Muscle layer of duodenum (tissue), 2 donors: ENCODE measurements around the gene NCK2.
A peak's percentile ranks its signal among the peaks of the same experiment; 100 is the strongest.

Experiments
- H3K27ac ChIP-seq: one replicate; pipeline ENCODE4 v1.7.0; 2013; ENCODE audit warnings: mild to moderate bottlenecking, low read length
- H3K27me3 ChIP-seq: one replicate; pipeline ENCODE4 v1.7.0; 2013; ENCODE audit warnings: low read depth, mild to moderate bottlenecking, control low read depth, low read length
- H3K36me3 ChIP-seq, 2 donors: one replicate each; pipeline ENCODE4 v1.7.0; 2013; ENCODE audit warnings: low read length in 2 of 2, control low read depth in 1 of 2, mild to moderate bottlenecking in 1 of 2; ENCODE audit not compliant: insufficient read depth in 2 of 2, control insufficient read depth in 1 of 2
- H3K4me1 ChIP-seq, 2 donors: one replicate each; pipeline ENCODE4 v1.7.0; 2013; ENCODE audit warnings: low read length in 2 of 2, mild to moderate bottlenecking in 2 of 2, control low read depth in 1 of 2, moderate library complexity in 1 of 2; ENCODE audit not compliant: insufficient read depth in 2 of 2, control insufficient read depth in 1 of 2
- H3K4me3 ChIP-seq, 2 donors: one replicate each; pipeline ENCODE4 v1.7.0; 2013; ENCODE audit warnings: low read length in 2 of 2, low read depth in 1 of 2, mild to moderate bottlenecking in 1 of 2
- H3K9me3 ChIP-seq, 2 donors: one replicate each; pipeline ENCODE4 v1.7.0; 2013; ENCODE audit warnings: low read length in 2 of 2, control low read depth in 1 of 2, mild to moderate bottlenecking in 1 of 2; ENCODE audit not compliant: control insufficient read depth in 1 of 2
- donor health status: healthy.

Gene NCK2

DNA sequence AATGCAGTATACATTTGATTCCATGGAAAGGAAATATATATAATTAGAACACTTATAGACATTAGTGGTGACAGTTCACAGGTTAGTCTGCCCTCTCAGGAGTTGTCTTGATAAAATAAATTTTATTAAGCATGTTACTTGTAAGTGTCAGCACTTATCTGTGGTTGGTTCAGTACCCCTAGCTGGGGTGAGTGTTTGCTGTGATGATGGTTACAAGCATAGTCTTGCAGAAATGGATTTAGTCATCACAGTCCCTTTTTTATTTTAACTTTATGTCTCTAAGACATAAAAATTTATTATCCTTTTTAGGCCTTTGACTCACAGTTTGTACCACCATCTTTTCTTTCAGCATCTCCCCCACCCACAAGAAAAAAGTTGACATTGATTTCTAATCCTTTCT is 52.1 kb downstream of the NCK2 start:
- no peaks in the 10 kb centered on the region for H3K27me3 ChIP-seq
- H3K9me3 ChIP-seq = no peaks in the 10 kb centered on the region
- H3K36me3 ChIP-seq = no peaks in the 10 kb centered on the region
- peak overlapping the region; percentile 37 for H3K27ac ChIP-seq
- H3K4me1 ChIP-seq = peaks cover 46 to 47% of the 10 kb centered on the region in 2 donors
- no peak overlapping the region for H3K4me3 ChIP-seq

DNA sequence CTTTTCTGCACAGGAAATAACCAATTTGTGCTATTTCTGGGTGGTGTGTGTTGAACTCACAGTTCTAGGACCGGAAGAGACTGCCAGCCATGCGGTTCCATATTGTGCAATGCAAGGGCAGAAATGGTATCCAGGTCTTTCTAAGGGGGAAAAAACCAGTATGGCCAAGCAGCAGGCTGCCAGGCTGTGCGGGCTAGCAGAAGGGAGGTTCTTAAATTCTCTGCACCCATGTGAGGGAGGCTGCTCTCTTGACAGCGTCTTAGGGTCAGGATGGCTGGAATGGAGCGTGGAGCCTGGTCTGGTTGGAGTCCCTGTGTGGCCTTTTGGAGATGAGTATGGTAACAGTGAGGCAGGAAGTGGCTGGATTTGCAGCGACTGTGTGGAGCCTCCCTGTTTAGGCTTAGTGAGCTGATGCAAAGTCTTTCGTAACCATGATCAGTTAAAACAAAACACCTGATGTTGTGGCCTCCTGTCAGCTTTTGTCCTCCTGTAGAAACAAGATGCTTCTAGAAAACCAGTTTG is 52.6 kb downstream of the NCK2 start:
- Histone ChIP-seq H3K27ac (peak overlapping the region; percentile 37), H3K27me3 (no peaks in the 10 kb centered on the region), H3K9me3 (no peaks in the 10 kb centered on the region), H3K4me1 (peaks cover 49 to 53% of the 10 kb centered on the region in 2 donors), H3K36me3 (no peaks in the 10 kb centered on the region), H3K4me3 (no peak overlapping the region)

DNA sequence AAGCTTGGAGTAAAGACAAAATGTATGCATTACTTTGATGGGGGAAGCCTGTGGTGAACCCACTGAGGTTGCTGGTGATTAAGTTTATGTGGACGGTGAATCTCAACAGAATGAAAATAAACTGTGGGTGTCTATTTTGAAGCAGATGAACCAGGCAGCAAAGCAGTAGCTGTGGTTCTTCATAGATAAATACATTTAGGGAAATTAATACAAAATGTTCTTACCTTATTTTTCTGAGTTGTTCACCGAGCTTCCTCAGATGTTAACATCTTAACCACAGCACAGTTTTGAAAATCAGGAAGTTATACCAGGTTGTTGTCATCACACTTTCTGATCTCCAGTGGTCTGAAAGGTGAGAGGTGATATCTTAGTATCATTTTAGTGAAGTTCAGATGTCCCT is 53.9 kb downstream of the NCK2 start:
- no peak overlapping the region for H3K4me3 ChIP-seq
- peak overlapping the region; percentile 37 for H3K27ac ChIP-seq
- H3K36me3 ChIP-seq = no peaks in the 10 kb centered on the region
- no peaks in the 10 kb centered on the region for H3K9me3 ChIP-seq
- no peaks in the 10 kb centered on the region for H3K27me3 ChIP-seq
- H3K4me1 ChIP-seq = peaks cover 55 to 58% of the 10 kb centered on the region in 2 donors

DNA sequence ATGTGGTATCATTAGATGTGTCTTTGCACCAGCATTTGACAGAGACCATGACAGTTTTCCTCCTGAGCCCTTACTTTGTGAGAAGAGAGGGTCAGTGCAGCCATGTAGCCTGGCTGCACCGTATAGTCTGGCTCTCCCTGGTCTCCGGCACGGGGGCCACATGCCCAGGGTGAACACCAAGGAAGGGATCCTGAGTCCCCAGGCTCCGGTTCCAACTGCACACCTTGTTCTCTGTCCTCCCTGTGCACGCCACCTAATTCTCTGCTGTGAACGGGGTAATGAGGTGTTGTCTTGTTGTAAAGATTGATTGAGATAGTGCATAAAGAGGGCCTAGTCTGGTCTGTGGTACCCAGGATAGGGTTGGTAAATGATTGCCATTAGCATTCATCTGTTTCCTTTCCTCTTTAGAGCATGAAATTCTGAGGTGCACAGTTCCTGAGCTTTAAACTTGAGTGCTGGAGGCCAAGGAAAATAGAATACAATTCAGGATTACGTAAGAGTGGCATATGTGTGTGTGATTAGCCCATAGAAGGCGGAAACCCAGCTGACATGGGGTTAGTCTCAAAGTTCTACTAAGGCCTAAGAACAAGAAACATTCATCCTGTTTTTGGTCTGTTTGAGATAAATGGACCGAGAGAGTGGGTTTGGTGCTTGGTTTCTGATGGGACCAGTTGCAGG is 55.5 kb downstream of the NCK2 start:
- no peaks in the 10 kb centered on the region for H3K27me3 ChIP-seq

DNA sequence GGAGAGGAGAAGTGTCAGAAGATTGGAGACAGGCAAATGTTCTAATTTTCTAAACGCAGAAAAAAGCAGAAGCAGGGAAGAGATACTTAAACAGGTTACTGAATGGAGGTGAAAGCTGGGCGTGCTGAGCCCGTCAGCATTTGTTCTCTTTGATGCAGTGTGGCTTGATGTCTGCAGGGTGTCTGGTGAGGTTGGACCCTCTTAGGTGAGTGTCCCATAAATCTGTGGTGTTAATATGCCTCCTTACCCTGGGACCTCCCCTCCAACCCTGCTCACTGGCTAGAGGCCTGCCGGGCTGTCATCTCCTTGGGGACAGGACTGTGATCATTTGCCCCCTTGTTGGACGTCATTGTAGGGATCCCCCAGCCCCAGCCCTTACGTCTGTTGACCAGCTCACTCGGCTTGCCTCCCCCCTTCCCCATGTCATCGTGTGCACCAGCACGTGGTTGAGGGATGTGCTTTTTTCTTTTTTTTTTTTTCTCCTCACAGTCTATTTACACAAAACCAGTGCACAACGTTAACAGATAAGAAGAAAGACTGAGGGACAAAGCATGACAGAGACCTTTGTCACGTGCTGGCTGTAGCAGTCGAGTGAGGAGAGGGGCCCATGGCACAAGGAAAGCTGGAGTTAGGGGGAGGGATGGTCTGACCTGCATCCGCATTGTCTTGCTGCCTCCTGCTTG is 56.4 kb downstream of the NCK2 start:
- peaks cover 50 to 52% of the 10 kb centered on the region in 2 donors for H3K4me1 ChIP-seq

More for the DNA sequence above, 55.5 kb downstream of the NCK2 start:
- H3K4me1 ChIP-seq = peaks cover 58 to 61% of the 10 kb centered on the region in 2 donors
- peak overlapping the region; percentile 18 for H3K27ac ChIP-seq
- no peaks in the 10 kb centered on the region for H3K9me3 ChIP-seq
- no peak overlapping the region for H3K4me3 ChIP-seq
- no peaks in the 10 kb centered on the region for H3K36me3 ChIP-seq

DNA sequence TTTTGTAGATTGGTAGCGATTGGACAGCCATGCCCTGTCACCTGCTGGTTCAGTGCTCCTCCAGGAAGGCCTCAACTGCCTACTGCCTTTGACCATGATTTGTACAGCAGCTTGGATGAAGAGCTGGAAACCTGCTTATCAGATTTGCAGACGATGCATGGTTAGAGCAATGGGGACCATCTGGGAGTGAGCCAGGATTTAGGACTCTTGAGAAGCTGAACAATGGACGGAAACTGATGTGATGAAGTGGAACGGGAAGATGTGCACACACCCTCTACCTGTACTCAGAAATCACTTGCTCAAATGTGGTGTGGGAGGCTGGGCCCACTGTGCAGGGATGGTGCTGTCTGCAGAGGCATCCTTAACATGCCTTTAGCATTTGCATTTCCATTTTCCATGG is 57.2 kb downstream of the NCK2 start:
- Histone ChIP-seq H3K4me1 (peaks cover 45 to 48% of the 10 kb centered on the region in 2 donors), H3K4me3 (no peak overlapping the region), H3K9me3 (no peaks in the 10 kb centered on the region), H3K36me3 (no peaks in the 10 kb centered on the region), H3K27me3 (no peaks in the 10 kb centered on the region), H3K27ac (no peak overlapping the region)

More for the DNA sequence above, 56.4 kb downstream of the NCK2 start:
- no peaks in the 10 kb centered on the region for H3K9me3 ChIP-seq
- no peaks in the 10 kb centered on the region for H3K27me3 ChIP-seq
- no peaks in the 10 kb centered on the region for H3K36me3 ChIP-seq
- peak overlapping the region; percentile 18 for H3K27ac ChIP-seq
- H3K4me3 ChIP-seq = no peak overlapping the region

DNA sequence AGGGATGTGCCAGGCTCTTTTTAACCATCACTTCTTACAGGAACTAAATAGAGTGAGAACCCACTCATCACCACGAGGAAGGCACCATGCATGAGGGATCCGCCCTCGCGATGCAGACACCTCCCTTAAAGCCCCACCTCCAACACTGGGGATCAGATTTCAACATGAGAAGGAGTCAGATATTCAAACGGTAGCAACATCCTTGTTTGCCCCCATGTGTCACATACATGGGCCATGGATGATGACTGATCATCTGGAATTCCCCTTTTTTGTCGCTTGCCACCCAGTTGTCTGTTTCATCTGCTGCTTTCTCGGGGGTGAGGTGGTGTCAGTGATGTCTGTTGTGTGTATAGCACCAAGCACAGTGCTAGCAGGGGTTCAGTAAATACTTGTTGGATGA is 57.9 kb downstream of the NCK2 start:
- no peaks in the 10 kb centered on the region for H3K27me3 ChIP-seq
- H3K27ac ChIP-seq = no peak overlapping the region
- H3K9me3 ChIP-seq = no peaks in the 10 kb centered on the region
- H3K36me3 ChIP-seq = no peaks in the 10 kb centered on the region
- peaks cover 39 to 42% of the 10 kb centered on the region in 2 donors for H3K4me1 ChIP-seq
- H3K4me3 ChIP-seq = no peak overlapping the region

DNA sequence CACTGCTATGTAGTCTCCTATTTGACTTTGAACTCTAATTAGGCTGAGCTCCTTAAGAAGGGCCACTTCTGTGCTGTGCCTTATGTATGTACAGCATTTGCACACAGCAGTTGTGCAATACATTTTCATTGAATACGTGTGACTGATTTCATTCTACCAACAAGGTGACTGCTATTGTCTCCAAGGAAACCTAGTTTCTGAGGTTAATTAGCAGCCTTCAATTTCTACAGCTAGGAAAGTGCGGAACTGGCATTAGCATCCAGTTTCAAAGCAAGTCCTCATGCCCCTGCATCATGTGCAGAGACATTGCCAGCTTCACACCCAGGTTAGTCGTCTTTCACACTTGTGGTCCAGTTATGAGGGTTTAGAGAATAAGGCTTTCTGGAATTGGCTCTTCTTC is 58.6 kb downstream of the NCK2 start:
- Histone ChIP-seq H3K27me3 (no peaks in the 10 kb centered on the region), H3K4me1 (peaks cover 34 to 35% of the 10 kb centered on the region in 2 donors), H3K27ac (no peak overlapping the region), H3K36me3 (no peaks in the 10 kb centered on the region), H3K9me3 (no peaks in the 10 kb centered on the region), H3K4me3 (no peak overlapping the region)

DNA sequence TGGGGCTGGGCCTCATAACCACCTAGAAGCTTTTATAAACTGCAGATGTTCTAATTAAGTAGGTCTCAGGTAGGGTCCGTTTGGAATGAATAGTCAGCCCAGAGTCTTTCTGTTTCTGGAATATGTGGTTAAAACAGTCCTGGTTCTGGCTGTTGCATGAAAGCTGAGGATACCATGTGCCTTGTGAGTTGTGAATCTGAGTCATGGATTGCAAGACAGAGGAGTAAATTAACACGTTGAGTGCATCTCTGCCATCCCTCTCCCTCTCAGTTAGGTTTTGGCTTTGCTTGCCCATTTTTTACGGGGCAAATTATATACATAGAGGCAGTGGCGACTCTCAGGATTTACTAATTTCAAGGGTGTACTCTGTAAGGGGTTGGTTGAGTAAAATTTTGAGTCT is 59.1 kb downstream of the NCK2 start:
- H3K27ac ChIP-seq = no peak overlapping the region

DNA sequence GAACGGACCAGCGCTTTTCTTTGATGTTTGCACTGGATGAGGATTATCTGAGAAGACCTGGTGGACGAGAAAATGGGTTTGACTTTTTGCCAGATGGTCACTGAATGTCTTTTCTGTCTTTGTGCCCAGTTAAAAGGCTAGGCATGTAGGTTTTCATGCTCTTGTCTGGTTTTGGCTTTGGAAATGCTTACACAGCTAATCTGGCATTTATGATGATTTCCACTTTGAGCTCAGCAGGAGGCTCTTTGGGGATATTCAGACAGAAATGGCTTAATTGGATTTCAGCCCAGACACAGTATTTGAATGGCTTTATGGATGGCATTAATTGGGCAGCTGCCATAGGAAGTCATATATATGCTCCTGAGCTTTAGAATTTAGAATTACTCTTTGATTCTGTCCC is 59.6 kb downstream of the NCK2 start:
- Histone ChIP-seq H3K36me3 (no peaks in the 10 kb centered on the region), H3K4me1 (peaks cover 25 to 28% of the 10 kb centered on the region in 2 donors), H3K9me3 (no peaks in the 10 kb centered on the region), H3K27me3 (no peaks in the 10 kb centered on the region), H3K4me3 (no peak overlapping the region), H3K27ac (no peak overlapping the region)

More for the DNA sequence above, 59.1 kb downstream of the NCK2 start:
- no peaks in the 10 kb centered on the region for H3K27me3 ChIP-seq
- H3K4me1 ChIP-seq = peaks cover 30 to 31% of the 10 kb centered on the region in 2 donors
- no peaks in the 10 kb centered on the region for H3K9me3 ChIP-seq
- no peak overlapping the region for H3K4me3 ChIP-seq
- no peaks in the 10 kb centered on the region for H3K36me3 ChIP-seq

DNA sequence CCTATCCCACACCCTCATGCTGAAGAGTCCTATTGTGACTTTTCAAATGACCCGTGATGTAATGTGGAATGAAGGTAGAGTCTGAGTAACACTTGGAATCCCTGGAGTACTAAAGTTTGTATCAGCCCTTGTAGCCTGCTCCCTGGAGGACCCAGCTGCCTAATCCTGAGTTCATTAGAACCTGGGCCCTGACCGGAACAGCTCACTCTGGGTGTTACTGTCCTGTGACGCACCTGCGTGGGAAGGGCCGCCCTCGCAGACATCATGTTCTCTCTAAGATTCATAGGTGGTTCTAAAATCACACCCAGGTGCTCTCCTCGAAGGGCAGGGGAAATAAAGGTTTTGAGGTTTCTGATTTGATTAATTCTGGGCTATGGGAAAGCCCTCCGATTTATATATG is 62.3 kb downstream of the NCK2 start:
- Histone ChIP-seq H3K27ac (no peak overlapping the region), H3K4me1 (peaks cover 16 to 33% of the 10 kb centered on the region in 2 donors), H3K4me3 (no peak overlapping the region), H3K27me3 (no peaks in the 10 kb centered on the region), H3K9me3 (no peaks in the 10 kb centered on the region), H3K36me3 (no peaks in the 10 kb centered on the region)
